Measurements from ENCODE around the gene TMEM25. TPM values are rescaled to one million over a fixed set of nuclear protein-coding genes. Genes with fewer than 3 reads are reported as not detected.
A peak's percentile ranks its signal among the peaks of the same experiment; 100 is the strongest.
"Not testable (repeated sequence)": the region's sequence is repeated elsewhere in the genome, so short reads cannot be mapped to it uniquely, and the experiment has no call there.

The TMEM25 gene
- 8.3 TPM for total RNA-seq

DNA sequence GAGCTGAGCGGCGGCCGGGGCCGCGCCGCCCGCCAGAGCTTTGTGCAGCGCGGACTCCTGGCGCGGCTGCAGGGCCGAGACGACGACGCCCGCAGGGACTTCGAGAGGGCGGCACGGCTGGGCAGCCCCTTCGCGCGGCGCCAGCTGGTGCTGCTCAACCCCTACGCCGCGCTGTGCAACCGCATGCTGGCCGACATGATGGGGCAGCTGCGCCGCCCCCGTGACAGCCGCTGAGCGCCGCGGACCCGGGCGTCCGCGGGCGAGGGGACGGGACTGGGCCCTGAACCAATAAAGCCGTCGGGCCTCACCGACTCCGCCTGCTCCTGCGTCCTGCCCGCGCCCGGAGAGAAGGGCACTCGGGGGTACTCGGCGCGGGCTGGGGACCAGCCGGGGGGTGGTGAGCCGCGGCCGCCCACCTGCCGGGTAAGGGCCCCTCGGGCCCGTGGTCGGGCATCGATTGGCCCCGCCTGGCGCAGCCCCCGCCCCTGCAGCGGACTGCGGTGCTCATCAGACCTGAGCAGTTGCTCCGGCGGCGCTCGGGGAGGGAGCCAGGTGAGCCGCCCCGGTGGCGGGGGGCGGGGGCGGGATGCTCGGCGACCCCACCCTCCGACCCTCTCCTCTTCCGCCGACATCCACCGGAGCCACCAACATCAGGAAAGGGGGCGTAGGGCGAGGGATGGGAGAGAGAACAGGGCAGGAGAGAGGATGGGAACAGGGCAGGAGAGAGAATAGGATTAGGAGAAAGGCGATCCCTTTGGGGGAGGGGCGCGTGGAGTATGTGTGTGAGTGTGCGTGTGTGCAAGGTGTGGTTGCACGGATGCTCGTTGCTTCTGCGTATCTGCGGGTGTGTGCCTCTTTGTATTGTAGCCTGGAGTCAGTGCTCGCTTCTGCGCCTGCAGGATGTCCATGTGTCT is at the start of gene TMEM25:
Gene TMEM25 (plus strand): TSS at position 510 of the 914 bp plus-strand sequence. CDS start 610 bp downstream, outside the sequence.
- ATAC-seq = peak; percentile 65

DNA sequence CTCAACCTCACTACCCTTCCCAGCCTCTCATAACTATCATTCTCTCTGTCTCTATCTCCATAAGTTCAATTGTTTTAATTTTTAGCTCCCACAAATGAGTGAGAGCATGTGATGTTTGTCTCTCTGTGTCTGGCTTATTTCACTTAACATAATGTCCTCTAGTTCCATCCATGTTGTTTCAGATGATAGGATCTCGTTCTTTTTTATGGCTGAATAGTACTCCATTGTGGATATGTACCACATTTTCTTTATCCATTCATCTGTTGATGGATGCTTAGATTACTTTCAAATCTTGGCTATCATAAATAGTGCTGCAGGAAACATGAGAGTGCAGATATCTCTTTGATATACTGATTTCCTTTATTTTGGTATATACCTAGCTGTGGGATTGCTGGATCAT is 49.8 kb upstream of the TMEM25 start:
- not testable (repeated sequence) for ATAC-seq

DNA sequence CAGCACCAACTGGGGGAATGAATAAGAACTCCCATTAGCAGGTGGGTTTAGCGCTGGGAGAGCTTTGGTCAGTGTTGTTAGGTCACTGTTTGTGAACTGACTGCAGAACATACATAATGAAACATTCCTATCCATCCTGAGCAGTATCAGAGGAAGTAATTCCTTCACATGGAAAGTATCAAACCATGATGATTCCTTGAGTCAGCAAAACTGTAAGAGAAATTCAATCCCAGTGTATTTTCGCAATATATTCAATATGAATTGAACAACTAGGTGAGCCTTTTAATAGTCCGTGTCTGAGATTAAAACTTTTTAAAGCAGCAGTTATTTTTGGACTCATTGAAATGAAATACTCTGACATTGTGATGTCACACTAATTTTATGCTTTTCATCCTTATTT is 46.6 kb upstream of the TMEM25 start:
- ATAC-seq = no peak

DNA sequence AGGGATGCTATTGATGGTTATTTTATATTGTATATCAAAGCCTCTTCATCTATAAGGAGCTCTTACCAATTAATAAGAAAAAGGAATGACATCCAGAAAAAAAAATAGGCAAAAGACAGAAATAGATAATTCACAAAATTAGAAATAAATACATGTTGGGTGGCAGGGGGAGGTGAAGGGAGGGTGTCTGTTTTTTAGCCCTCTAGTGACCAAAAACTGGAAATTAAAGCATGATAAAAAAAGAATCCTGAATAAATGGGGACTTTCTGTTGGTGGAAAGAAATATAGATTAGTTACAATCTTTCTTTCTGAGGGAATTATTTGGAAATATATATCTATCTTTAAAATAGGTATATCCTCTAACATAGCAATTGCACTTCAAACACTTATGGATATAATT is 45.7 kb upstream of the TMEM25 start:
- no peak for ATAC-seq

GRCh38 chr11:118488480-118489109 is 42.4 kb upstream of the TMEM25 start:
- ATAC-seq = peak; percentile 45

DNA sequence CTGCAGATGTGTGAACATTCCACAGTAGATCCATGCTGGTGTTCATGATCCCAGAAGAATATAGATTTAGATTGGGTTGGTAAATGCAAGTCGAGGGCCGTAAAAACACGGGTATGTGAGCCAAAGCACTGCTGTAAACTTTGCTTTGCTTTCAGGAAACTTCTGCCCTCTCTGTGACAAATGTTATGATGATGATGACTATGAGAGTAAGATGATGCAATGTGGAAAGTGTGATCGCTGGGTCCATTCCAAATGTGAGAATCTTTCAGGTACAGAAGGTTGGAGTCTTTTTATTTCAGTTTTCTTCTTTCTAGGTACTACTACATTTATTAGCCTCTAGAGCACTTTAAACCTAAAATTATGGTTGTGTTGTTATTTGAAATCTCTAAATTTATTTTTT is 40.0 kb upstream of the TMEM25 start:
- ATAC-seq = no peak

GRCh38 chr11:118497831-118498230 is 33.2 kb upstream of the TMEM25 start:
- no peak for ATAC-seq

GRCh38 chr11:118503216-118503615 is 27.8 kb upstream of the TMEM25 start:
- no peak for ATAC-seq

GRCh38 chr11:118511601-118512000 is 19.4 kb upstream of the TMEM25 start:
- ATAC-seq = no peak

DNA sequence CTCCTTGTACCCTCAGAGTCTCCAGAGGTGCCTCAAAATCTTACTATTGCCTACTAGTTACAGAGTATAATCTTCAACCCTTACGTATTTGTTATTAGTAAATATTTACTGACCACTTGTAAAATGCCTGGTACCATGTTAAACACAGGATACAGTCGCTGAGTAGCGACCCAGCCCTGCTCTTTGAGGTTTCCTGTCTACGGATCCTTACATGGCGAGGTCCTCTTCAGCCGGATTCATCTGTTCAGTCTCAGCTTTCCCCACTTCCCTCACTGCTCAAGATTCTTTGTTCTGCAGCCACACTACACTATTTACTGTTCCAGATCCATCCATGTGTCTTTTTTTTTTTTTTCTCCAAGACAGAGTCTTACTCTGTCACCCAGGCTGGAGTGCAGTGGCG is 16.9 kb upstream of the TMEM25 start:
- ATAC-seq = no peak

DNA sequence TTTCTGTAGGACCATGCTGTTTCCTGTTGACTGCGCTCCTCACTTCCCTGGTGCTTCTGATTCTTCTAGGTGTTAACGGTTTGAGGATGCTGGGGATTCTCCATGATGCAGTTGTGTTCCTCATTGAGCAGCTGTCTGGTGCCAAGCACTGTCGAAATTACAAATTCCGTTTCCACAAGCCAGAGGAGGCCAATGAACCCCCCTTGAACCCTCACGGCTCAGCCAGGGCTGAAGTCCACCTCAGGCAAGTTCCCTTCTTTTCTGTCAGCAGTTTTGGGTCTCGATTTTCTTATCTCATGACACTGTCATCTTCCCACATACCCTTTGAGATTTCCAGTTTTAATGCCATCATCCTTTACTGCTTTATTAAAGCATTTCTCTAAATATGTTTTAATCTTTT is 11.4 kb upstream of the TMEM25 start:
- no peak for ATAC-seq

GRCh38 chr11:118521892-118522311 is 9.1 kb upstream of the TMEM25 start:
- no peak for ATAC-seq

GRCh38 chr11:118522571-118523072 is 8.4 kb upstream of the TMEM25 start:
- peak; percentile 28 for ATAC-seq

DNA sequence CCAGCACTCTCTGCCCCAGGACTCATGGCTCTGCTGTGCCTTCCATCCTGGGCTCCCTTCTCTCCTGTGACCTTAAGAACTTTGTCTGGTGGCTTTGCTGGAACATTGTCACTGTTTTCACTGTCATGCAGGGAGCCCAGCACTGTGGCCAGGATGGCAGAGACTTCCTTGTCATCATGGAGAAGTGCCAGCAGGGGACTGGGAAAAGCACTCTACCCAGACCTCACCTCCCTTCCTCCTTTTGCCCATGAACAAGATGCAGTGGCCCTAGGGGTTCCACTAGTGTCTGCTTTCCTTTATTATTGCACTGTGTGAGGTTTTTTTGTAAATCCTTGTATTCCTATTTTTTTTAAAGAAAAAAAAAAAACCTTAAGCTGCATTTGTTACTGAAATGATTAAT is 6.6 kb upstream of the TMEM25 start:
- no peak for ATAC-seq

GRCh38 chr11:118524757-118525470 is 6.1 kb upstream of the TMEM25 start:
- no peak for ATAC-seq

DNA sequence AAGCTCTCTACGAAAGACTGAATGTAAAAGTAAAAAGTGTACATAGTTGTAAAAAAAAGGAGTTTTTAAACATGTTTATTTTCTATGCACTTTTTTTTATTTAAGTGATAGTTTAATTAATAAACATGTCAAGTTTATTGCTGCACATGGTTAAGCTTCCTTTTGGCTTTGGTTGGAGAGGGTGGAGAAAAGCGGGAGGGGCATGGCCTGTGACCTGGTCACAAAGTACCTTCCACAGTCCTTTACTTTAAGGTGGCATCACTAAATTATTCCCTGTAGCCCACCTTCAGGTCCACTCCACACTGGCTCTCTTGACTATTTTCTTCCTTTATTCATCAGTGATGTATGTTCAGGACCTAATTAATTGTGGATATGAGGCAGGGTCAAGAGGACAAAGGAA is 4.3 kb upstream of the TMEM25 start:
- ATAC-seq = no peak

DNA sequence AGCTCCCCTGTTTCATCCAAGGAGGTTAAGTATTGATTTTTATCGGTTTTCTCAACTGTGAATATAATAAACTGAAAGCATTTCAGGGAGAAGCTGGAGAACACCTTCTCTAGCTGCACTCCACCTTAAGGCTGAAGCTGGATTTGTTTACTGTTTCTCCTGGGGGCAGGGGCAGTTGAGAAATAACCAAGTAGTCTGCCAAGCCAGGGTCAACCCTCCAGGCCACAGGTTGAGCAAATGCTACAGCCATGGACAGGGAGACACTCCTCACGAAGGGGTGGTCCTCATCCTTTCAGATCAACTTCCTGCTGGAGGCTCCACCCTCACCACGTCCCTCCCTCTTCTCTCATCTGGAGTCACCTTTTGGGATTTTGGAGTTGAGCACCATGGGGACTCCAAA is 3.9 kb upstream of the TMEM25 start, which contains the start of gene TTC36:
Gene TTC36 (plus strand): TSS at position 366 of the 400 bp plus-strand sequence. CDS start 21 bp downstream, at position 387.
- ATAC-seq = no peak

- ATAC-seq = no peak
Measured at GRCh38 chr11:118528511-118528910, 2.5 kb upstream of the TMEM25 start.

DNA sequence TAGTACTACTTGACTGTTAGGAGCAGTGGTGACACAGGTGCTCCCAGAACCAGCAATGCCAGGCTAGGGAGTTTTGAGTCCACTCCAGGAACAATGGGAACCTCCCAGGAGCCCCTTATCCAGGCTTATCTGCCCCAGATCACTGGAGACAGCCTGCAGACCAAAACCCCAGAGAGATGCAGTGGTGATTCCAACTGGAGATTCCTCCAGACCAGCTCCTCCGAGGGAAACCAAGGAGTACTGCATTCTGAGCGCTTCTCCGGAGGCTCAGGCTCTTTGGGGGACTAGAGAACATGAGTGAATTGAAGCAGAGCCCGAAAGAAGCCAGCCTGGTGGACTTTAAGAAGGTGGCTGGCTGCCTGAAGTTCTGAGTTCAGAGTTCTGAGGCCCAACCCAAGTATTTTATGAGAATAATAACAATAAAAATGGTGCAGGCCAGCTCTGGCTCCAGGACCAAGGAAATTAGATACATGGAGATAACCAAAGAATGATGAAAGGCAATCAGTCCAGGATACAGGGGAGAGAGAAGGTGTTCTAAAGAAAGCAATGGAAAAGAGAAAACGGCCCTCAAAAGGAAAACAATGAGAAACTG is 1.3 kb upstream of the TMEM25 start:
- no peak for ATAC-seq

GRCh38 chr11:118530180-118530682 is 761 bp upstream of the TMEM25 start:
- ATAC-seq = no peak

DNA sequence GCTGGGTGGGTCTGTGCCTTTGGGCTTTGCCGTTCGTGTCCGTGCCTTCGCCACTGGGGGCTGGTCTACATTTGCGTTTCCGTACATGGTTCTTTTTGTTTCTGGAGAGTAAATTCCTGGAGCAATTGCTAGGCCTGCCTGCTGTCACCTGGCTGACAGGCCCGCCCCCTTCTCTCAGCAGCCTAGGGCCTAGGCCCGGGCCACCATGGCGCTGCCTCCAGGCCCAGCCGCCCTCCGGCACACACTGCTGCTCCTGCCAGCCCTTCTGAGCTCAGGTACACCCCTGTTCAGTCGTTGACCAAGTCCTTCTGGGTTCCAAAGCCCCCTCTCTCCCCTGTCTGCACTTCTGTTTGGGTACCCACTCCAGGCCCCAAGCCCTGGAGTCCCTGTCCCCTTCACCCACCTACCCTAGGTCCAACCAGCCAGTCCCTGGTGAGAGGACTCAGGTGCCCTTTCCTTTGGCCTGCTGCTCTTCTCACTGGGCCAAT is 649 bp downstream of the TMEM25 start:
- peak; percentile 2 for ATAC-seq

GRCh38 chr11:118532091-118532490 is 1.1 kb downstream of the TMEM25 start:
- ATAC-seq = no peak

Measured in esophagus mucosa (tissue), 1 donor.